HTR-8/SVneo (cell line): ENCODE measurements around the gene IFT20.
"Not testable (repeated sequence)": the region's sequence is repeated elsewhere in the genome, so short reads cannot be mapped to it uniquely, and the experiment has no call there.

Experiments used
- DNase-seq: peaks from one replicate; pipeline ENCODE4 v3.0.0; 2011; ENCODE audit warnings: low spot score, mixed read lengths; ENCODE audit not compliant: insufficient read length
- FAIRE-seq: peaks from 2 replicates; lab custom pipeline; 2011; peaks lifted over from hg19 to GRCh38; lab: Jason Lieb, UNC

Gene IFT20

GRCh38 chr17:28317966-28318758 lies 17.1 kb downstream of the IFT20 start:
- DNase-seq (no peak), FAIRE-seq (no peak)

GRCh38 chr17:28317099-28317965 lies 17.9 kb downstream of the IFT20 start:
- DNase-seq, result no peak
- FAIRE-seq, result no peak

- DNase-seq, result no peak
- no peak for FAIRE-seq
Measured at GRCh38 chr17:28315846-28316705, 19.2 kb downstream of the IFT20 start.

DNA sequence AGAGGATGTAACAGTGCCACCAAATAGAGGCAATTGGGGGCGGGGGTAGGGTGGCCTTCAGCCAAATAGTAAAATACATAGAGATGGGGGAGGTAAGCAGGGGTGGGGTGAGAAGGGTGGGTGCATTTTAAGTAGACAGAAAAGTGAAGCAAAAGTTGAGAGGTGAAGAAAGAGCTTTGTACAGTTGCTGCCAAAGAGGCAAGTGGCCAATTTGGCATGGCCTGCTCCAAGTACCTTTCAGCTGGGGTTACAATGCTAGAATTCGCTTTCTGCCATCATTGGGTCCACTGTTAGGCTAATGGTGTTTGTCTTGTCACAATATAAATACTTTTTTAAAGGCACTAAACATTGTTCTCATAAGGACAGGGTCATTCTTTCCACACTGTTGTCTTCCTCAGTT lies 21.4 kb downstream of the IFT20 start:
- no peak for FAIRE-seq
- DNase-seq, result no peak

GRCh38 chr17:28306954-28307401 lies 28.3 kb downstream of the IFT20 start:
- no peak for FAIRE-seq

DNA sequence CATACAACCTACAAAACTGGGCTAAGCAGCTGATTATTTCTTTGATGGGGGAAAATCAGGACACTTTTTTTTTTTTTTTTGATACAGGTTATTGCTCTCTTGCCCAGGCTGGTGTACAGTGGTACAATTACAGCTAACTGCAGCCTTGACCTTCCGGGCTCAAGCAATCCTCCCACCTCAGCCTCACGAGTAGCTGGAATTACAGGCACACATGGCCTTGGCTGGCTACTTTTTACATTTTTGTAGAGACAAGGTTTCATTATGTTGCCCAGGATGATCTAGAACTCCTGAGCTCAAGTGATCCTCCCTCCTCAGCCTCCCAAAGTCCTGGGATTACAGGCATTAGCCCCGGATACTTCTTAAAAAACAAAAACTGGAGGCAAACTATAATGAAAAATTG lies 36.8 kb downstream of the IFT20 start:
- FAIRE-seq, result no peak

More at GRCh38 chr17:28306954-28307401, 28.3 kb downstream of the IFT20 start:
- no peak for DNase-seq

GRCh38 chr17:28295677-28296578 lies 39.3 kb downstream of the IFT20 start:
- DNase-seq, result no peak
- no peak for FAIRE-seq

More for the DNA sequence above, 36.8 kb downstream of the IFT20 start:
- DNase-seq, result no peak

GRCh38 chr17:28293994-28294393 lies 41.3 kb downstream of the IFT20 start:
- FAIRE-seq, result no peak

DNA sequence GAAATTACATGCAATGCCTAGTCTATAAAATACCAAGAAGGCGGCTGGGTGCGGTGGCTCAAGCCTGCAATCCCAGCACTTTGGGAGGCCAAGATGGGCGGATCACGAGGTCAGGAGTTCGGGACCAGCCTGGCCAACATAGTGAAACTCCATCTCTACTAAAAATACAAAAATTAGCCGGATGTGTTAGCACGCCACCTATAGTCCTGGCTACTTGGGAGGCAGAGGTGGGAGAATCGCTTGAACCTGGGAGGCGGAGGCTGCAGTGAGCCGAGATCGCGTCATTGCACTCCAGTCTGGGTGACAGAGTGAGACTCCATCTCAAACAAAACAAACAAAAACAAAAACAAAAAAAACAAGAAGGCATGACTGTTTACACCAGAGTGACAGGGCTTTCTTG lies 42.4 kb downstream of the IFT20 start:
- not testable (repeated sequence) for FAIRE-seq, DNase-seq

More at GRCh38 chr17:28293994-28294393, 41.3 kb downstream of the IFT20 start:
- no peak for DNase-seq

DNA sequence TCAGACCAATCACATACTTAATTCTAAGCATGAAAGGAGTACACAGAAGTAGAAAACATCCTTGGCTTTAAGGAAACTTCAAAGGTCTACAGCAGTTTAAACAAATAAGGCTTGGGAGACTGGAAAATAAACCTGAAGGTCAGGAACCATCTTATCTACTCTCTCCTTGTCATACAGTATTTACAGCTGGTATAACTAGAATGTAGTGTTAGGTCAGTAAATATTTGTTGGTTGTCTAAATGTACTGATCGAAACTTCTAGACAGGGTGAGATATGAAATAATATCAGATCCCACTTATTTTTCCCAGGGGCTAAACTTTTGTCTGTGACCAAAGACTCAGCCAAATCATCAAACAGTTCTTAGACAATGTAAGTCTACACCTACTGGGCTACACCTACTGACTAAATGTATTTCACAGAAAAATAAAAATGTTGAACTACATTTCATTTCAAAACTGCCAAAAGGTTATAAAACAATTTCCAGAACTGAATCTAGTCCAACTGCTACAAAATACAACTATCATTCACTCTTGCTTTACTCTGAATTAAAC lies 43.4 kb downstream of the IFT20 start:
- FAIRE-seq, result no peak
- DNase-seq, result no peak

- DNase-seq, result no peak
- FAIRE-seq, result peak; percentile 48
Measured at GRCh38 chr17:28290703-28291102, 44.6 kb downstream of the IFT20 start.

DNA sequence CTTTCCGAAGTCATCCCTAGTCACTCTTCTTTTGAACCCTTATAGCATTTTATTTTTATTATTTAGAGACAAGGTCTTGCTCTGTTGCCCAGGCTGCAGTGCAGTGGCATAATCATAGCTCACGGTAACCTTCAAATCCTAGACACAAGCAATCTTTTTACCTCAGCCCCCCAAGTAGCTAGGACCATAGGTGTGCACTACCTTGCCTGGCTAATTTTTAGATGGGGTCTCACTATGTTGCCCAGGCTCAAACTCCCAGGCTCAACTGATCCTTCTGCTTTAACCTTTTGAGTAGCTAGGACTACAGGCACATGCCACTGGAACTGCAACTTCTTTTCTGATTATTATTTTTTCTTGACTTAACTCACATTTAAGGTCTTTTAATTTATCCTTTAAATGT lies 49.3 kb downstream of the IFT20 start:
- DNase-seq (no peak), FAIRE-seq (no peak)

GRCh38 chr17:28282596-28282995 lies 52.7 kb downstream of the IFT20 start:
- FAIRE-seq (peak; percentile 87), DNase-seq (peak; percentile 44)

DNA sequence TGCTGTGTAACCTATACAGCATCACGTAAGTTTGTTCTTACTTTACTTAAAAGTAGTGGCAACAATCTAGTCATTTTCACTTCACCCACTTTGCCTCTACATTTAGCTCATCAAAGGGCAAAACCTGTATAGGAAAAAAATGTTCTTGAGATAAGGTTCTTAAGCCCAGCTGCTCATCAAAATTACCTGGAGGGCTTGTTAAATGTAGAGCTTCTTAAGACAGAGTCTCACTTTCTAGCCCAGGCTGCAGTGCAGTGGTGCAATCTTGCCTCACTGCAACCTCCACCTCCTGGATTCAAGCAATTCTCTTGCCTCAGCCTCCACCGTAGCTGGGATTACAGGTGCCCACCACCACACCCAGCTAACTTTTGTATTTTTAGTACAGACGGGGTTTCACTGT lies 54.4 kb downstream of the IFT20 start:
- no peak for FAIRE-seq

GRCh38 chr17:28279411-28279810 lies 55.9 kb downstream of the IFT20 start:
- DNase-seq (no peak), FAIRE-seq (no peak)

More for the DNA sequence above, 54.4 kb downstream of the IFT20 start:
- no peak for DNase-seq
